GM10847 (cell line): ENCODE results near the gene TBC1D22A.

ENCODE experiments used
- POLR2A ChIP-seq: IDR thresholded peaks from 2 replicates; pipeline ENCODE4 v1.6.1; 2011; ENCODE audit not compliant: insufficient read length; ENCODE audit errors: extremely low read depth

TBC1D22A gene

DNA sequence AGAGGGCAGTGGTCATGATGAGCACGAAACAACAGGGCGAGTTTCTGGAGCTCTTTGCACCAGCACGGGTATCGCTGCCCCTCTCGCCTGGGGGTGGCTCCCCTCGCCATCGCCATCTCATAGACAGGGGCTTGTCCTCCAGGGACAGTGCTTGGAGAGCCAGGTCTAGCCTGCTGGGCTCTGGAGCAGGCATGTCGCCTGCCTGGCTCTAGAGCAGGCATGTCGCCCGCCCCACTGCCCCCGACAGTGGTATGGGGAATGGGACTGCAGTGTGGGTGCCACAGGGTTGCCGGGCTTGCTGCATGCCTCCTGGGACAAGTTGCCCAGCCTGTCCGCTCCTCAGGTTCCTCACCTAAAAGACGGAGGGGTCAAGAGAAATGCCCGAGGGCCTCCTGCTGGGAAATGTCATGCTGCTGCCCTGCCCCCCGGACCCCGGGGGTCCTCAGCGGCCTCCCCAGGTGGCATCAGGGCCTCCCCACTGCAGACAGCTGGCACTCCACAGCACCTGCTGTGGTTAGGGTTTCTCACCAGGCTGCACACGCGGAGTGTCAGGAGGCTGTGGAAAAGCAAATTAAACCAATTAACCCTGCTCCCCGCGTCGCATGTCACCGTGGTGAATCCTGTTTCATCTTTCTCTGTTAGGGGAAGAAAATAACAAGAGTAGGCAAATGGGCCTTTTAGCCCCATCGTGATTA lies 403.0 kb downstream of the TBC1D22A start:
- no peak for TF ChIP-seq POLR2A

DNA sequence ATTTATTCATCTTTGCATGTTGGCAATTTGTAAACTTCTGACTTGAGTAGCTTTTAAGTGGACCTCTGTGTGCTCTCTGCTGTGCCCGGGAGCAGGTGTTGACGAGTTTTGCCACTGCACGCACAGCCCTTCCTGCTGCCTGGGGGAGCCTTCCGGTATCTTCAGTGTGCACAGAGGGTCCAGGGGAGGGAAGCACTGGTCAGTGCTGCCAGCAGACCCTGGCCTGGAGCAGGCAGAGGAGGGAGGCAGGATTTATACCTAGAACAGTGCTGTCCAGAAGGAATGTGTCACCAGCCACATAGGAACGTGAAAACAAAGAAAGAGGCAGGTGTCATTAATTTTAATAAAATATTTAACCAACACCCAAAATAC lies 403.6 kb downstream of the TBC1D22A start:
- no peak for TF ChIP-seq POLR2A

DNA sequence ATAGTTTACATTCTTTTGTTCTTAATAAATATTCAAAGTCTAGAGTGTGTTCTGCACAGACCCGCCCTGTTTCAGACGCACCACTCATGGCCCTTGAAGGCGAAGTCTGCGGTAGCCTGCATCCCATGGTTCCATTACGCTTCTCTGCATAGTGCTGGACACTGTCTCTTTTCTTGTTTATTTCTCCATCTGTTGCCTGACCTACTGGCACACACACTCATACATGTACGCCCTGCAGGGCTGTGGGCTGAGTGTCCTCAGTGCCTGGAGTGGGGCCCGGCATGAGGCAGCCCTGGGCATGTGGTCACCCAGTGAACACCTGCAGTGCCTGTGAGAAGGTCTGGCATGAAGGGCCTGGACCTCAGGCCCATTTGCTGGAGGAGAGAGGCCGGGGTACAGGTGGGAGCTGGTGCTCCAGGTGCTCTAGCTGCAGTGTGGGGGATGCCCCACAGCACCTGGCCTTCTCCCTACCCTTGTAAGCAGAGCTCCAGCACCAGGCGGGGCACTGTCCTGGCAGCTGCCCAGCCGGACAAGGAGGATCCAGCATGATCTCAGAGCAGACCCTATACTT lies 404.1 kb downstream of the TBC1D22A start:
- TF ChIP-seq POLR2A: no peak

DNA sequence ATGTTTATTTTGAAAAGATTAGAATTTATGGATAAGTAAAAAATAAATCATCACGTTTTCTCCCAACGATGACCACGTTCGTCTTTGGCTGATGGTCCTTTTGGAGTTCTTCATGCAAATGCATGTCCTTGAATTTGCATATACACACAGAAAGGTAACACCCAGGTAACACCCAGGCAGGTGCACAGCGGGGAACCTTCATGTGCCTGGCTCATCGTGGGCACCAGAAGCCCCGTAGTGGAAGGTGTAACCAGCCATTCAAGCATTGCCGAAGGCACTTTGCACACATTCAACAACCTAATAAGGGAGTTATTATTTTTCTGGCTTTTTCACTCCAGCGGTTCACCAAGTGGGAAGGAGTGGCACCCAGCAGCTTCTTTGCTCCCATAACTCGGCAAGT lies 404.6 kb downstream of the TBC1D22A start:
- no peak for TF ChIP-seq POLR2A

DNA sequence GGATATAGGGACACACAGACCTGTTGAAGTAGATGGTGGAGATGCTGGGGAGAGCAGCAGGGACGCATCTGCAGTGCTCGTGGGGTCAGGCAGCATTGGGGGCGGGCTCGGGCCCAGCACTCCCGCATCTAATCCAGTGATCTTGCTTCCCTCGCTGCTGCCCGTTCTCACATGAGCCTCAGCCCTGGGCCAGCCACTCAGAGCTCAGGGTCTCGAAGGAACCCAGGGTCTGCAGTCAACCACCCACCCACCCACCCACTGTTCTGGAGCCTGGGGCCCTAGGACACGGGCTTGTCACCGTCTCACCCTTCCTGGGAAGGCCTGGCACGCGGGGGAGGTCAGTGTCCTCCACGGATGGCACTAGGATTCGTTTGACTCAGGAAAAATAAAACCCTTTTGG lies 406.0 kb downstream of the TBC1D22A start:
- no peak for TF ChIP-seq POLR2A

DNA sequence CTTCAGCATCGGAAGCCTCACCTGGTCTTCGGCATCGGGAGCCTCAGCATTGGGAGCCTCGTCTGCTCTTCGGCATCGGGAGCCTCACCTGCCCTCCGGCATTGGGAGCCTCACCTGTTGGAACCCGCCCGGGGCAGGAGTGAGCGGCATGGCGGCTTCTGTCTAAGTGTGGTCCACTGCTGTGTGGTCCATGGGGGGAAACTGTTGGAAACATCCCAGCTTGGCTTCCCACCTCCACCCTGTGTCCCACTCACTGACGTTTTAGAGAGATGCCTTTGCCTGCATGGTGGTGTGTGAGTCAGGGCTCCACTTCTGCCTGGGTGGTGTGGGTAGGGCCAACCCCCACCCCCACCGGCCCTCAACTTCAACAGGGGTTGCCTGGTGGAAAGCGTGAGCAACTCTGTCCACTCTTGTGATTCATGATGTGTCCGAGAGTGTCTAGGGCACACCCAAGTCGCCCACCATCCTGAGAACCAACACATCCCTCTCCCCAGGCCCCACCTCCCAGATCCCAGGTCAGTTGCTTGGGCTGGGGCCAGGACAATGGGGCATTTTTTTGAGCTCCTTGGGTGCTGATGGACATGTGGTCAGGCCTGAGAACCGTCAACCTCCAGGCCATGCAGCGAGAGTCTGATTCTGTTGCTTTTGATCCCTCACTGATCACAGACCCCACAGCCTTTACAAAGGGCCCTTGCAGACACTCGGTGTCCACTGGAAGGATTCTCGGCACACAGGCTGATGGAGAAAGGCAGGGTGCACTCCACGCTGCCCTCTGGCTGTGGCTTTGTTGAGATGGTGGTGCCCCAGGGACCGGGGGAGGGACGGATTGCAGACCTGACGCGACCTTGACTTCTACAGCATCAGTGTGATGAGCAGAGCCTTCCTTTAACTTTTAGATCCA lies 406.7 kb downstream of the TBC1D22A start:
- TF ChIP-seq POLR2A: no peak

DNA sequence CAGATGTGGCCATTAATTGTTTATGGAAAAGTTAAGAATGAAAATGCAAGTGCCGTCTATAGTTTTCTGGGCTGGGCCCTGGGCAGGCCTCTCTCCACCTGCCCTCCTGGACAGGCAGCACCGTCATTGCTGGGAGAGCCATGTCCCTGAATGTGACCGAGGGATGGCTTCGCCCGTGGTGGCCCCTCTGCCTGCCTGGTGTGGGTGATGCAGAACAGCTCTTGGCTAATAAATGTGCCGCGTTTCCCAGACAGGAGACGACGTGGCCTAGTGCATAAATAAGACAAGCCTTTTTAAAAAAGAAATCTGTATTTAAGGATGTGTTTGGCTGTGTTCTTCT lies 407.3 kb downstream of the TBC1D22A start:
- TF ChIP-seq POLR2A: no peak

DNA sequence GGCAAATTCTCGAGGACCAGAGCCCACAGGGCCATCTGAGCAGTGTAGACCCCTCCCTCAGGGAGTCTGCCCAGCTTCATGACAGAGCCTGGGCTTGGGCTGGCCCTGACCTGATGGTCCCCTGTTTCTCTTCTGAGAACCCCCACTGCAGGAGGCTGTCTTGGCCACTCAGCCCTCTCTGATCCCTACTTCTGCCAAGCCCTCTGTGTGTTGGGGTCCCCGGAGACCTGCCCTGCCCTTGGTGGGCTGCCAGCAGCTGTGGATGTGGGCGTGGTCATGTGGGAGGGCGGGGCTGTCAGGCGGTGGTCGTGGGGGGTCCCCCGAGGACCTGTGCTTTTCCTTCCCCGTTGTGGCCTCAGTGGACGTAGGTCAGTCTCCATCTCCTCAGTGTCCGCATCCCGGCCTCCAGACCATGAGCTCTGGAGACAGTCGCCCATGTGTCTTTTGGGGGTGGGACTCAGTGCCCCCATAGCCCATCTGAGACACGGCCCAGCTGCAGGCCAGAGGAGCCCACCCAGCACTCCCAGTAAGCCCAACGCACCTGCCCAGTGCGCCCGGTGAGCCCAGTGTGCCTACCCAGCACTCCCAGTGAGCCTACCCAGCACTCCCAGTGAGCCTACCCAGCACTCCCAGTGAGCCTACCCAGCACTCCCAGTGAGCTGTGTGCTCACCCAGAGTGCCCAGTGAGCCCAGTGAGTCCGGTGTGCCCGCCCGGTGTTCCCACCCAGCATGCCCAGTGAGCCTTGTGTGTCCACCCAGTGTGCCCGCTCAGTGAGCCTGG lies 409.2 kb downstream of the TBC1D22A start:
- no peak for TF ChIP-seq POLR2A

DNA sequence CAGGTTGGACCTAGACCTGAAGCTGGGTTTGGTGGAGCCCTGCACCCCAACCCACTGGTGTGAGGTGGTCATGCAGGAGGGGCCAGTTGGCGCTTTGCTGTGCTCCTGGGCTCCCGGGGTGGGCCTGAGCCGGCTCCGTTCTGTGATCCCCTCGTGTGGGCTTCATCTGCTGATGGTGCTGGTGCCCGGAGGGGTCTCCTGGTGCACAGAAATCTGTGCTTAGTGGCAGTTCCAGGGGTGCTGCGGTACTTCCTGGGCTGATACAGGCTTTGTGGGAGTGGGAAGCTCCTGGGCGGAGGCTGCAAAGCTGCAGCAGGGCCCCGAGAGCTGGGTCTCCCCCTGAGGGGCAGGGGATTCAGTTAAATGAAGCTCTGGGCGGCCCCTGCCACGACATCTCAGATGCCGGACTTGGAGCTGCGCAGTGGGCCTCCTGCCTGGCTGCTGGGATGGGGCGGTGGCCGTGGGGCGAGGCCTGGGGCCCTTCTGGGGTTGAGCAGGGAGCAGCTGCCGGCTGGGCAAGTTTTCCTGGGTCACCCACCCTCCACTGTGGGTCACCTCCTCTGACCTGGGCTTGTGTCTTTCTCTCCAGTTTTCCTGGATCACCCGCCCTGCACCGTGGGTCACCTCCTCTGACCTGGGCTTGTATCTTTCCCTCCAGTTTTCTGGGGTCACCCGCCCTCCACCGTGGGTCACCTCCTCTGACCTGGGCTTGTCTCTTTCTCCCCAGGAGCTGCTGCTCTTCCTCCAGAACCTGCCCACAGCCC lies 410.5 kb downstream of the TBC1D22A start:
- TF ChIP-seq POLR2A: no peak

DNA sequence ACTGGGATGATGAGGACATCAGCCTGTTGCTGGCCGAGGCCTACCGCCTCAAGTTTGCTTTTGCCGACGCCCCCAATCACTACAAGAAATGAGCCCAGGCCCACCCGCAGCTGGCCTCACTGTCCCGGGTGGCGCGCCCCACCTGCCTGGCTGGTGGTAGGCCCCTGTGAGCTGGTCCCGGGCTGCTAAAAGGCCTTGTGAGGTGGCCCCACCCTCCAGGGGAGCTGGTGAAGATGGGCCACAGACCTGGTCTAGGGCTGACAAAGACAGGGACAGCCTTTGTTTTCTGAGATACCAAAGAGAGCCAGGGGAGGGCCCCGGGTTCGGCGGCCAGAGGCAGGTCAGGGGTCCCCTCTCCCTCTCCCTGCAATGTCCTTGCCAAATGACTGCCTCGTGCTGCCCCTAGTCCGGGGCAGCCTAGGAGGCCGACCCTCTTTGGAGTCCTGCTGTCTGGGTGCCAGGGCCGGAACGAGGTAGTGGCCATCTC lies 411.1 kb downstream of the TBC1D22A start:
- TF ChIP-seq POLR2A: no peak

DNA sequence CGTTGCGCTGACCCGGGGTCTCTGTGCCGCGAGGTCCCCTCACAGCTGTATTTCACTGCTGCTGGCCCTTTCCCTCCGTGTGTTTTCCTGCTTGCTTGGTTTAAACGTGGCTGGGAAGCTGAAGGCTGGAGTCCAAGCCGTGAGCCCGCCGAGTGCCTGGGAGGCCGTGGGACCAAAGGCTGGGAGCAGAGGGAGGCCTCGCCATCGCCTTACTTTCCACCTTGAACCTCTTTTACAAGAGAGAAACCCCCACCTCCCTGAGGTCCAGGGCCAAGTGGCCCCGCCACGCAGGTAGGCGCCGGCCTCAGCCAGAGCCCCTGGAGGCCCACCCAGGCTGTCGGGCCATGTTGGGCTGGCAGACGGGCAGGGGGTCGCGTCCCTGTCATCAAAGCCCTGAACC lies 411.6 kb downstream of the TBC1D22A start:
- TF ChIP-seq POLR2A: no peak

DNA sequence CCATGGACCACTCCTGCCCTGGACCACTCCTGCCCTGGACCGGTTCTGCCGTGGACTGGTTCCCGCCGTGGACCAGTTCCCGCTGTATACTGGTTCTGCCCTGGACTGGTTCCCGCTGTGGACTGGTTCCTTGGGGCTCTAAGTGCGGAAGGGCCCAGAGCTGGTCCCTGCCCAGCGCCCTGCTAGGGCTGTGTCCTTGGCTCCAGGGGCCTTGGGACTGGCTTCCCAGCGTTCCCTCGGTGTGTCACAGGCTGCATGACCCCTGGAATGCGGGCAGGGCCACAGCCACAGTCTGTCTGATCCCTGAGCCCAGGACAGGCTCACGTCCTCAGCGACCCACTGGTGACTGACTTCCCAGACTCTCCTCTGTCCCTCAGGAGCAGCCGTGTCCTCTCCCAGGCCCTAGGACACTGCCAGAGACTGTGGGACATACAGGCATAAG lies 412.2 kb downstream of the TBC1D22A start:
- no peak for TF ChIP-seq POLR2A

DNA sequence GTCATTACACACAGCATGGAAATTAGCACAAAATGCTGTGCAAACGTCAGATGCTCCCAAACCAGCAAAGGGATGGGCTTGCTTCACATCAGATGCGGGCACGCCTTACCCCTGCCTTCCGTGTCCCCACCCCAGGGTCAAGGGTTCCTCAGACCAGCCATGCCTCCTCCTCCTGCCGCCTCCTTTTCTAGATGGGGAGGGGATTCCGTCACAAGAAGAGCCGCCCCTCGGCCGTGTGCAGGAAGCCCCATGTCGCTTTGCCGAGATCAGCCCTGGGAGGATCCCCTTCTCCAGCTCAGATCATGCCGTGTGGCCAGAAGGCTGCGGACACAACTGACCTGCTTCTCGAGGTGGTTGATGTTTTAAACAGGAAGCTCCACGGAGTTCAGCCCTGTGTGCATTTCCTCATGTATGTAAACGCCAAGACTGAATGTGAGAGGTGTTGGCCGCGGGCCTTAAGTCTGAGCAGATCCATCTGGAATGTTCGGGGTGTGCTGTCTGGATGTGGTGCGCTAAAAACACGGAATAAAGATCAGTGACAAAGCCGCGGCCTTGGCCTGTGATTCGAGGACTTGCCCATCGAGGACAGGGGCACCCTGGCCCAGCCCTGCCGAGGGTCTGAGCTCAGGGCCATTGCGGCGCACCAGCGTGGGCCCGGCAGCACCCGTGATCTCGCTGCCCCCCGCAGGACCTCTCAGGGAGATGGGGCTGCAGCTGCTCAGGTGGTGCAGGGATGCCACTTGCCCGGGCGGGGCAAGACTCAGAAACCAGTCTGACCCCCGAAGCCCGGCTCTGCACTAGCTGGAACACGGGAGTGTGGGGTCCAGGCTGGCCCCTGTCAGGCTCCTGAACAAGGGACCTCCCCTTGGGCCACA lies 412.9 kb downstream of the TBC1D22A start:
- TF ChIP-seq POLR2A: no peak

DNA sequence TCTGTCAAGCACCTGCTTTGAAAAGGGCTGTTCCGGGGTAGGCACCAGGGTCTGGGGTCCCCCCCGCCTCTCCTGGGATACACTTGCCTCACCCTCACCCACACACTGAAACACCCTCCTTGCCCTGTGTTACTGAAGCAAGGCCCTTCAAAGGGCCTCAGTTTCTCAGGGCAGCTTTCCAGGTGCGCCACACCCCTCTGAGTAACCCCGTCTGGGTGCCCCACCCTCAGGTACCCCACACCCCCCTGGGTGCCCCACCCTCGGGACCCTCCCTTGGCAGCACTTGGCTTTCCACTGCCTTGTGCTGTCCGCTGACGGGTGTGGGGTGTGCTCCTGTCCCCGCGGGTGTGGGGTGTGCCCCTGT lies 413.6 kb downstream of the TBC1D22A start:
- no peak for TF ChIP-seq POLR2A
